Bronchial epithelial cell (primary cell): ENCODE measurements around the gene RSBN1L. TPM values are rescaled to one million over a fixed set of nuclear protein-coding genes. Genes with fewer than 3 reads are reported as not detected.
A peak's percentile ranks its signal among the peaks of the same experiment; 100 is the strongest.

Source experiments
- DNase-seq: peaks from one replicate; pipeline ENCODE4 v3.0.0-alpha.2; 2010; ENCODE audit warnings: low read depth
- FAIRE-seq: peaks from 2 replicates; lab custom pipeline; 2011; peaks lifted over from hg19 to GRCh38; lab: Jason Lieb, UNC
- H3K27me3 ChIP-seq: 2 replicates; pipeline ENCODE4 v1.5.1; 2011; ENCODE audit warnings: low read length; ENCODE audit not compliant: control insufficient read depth, insufficient read depth
- H3K36me3 ChIP-seq: 2 replicates; pipeline ENCODE4 v1.5.1; 2011; ENCODE audit warnings: low read length; ENCODE audit not compliant: control insufficient read depth, insufficient read depth
- H3K4me3 ChIP-seq: 2 replicates; pipeline ENCODE4 v1.5.1; 2011; ENCODE audit warnings: mild to moderate bottlenecking, low read depth, low read length, control low read depth
- CTCF ChIP-seq: IDR thresholded peaks from 2 replicates; pipeline ENCODE4 v1.5.1; 2011; ENCODE audit warnings: mild to moderate bottlenecking, moderate library complexity, low read length, control low read depth, inconsistent platforms; ENCODE audit not compliant: insufficient read depth, severe bottlenecking
- total RNA-seq: library from RNA; depleted of rRNA; stranded (reverse); fragments of >200 nt; gene quantifications from 2 replicates; pipeline ENCODE4 v1.2.1, GENCODE V29; 2014

Gene RSBN1L
- total RNA-seq, 1 donor from 2014 or later = 17.9 TPM

GRCh38 chr7:77729574-77730348 is 33.5 kb downstream of the RSBN1L start:
- H3K36me3 ChIP-seq = no peaks in the 10 kb centered on the region
- no peaks in the 10 kb centered on the region for H3K27me3 ChIP-seq
- no peak for DNase-seq
- TF ChIP-seq CTCF = no peak
- FAIRE-seq = no peak
- no peak overlapping the region for H3K4me3 ChIP-seq

GRCh38 chr7:77731716-77732115 is 35.5 kb downstream of the RSBN1L start:
- H3K36me3 ChIP-seq = no peaks in the 10 kb centered on the region
- no peaks in the 10 kb centered on the region for H3K27me3 ChIP-seq
- no peak for DNase-seq
- TF ChIP-seq CTCF = no peak
- FAIRE-seq = no peak
- no peak overlapping the region for H3K4me3 ChIP-seq

GRCh38 chr7:77734659-77735421 is 38.6 kb downstream of the RSBN1L start:
- no peak for TF ChIP-seq CTCF
- DNase-seq (peak; percentile 24), FAIRE-seq (no peak)
- Histone ChIP-seq H3K36me3 (no peaks in the 10 kb centered on the region), H3K4me3 (no peak overlapping the region), H3K27me3 (no peaks in the 10 kb centered on the region)

- no peaks in the 10 kb centered on the region for H3K27me3 ChIP-seq
- no peak for TF ChIP-seq CTCF
- no peak overlapping the region for H3K4me3 ChIP-seq
- DNase-seq (no peak), FAIRE-seq (no peak)
- H3K36me3 ChIP-seq = no peaks in the 10 kb centered on the region
Observed at GRCh38 chr7:77735457-77735856, 39.2 kb downstream of the RSBN1L start.

DNA sequence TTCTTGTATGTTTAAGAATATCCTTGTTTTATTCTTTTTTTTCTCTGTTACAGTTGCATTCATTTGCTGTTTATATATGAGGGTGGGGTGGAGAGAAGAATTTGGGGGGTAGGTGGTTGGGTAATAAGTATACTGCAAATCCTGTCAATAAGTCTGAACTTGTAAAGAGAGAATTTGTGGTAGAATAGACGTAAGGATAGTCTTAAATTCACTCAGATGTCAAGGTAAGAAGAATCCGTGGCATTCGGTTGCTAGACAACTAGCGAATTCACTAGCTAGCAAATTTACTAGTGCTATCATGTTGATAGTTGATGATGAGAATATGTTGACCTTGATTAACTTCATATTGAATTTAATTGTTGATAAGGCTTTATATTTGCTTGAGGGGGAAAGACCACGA is 40.7 kb downstream of the RSBN1L start:
- TF ChIP-seq CTCF = no peak
- DNase-seq (no peak), FAIRE-seq (no peak)
- no peaks in the 10 kb centered on the region for H3K36me3 ChIP-seq
- no peak overlapping the region for H3K4me3 ChIP-seq
- no peaks in the 10 kb centered on the region for H3K27me3 ChIP-seq
